EH (cell line): ENCODE measurements around the gene KRT33B.

ENCODE experiments used
- DNase-seq: peaks from one replicate; pipeline ENCODE4 v3.0.0-alpha.2; 2015; ENCODE audit warnings: low read depth

Gene KRT33B

DNA sequence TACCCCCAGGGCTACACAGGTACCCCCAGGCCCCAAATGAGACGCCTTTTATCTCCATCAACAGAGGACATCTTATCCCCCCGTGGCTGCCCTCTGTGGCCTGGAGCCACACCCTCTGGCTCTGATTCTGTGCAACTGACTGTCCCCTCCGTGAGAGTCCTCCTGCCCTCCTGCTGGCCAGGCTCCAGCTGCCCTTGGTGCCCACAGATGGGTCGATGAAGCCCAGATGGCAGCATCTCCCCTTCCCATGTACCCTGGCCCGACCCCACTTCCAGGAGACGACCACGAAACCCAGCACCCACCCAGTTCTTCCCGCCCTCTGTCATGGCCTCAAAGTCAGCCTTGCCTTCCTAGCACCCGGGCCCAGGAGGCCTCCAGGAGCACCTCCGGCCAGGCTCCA, 44.5 kb downstream of the KRT33B start:
- no peak for DNase-seq

DNA sequence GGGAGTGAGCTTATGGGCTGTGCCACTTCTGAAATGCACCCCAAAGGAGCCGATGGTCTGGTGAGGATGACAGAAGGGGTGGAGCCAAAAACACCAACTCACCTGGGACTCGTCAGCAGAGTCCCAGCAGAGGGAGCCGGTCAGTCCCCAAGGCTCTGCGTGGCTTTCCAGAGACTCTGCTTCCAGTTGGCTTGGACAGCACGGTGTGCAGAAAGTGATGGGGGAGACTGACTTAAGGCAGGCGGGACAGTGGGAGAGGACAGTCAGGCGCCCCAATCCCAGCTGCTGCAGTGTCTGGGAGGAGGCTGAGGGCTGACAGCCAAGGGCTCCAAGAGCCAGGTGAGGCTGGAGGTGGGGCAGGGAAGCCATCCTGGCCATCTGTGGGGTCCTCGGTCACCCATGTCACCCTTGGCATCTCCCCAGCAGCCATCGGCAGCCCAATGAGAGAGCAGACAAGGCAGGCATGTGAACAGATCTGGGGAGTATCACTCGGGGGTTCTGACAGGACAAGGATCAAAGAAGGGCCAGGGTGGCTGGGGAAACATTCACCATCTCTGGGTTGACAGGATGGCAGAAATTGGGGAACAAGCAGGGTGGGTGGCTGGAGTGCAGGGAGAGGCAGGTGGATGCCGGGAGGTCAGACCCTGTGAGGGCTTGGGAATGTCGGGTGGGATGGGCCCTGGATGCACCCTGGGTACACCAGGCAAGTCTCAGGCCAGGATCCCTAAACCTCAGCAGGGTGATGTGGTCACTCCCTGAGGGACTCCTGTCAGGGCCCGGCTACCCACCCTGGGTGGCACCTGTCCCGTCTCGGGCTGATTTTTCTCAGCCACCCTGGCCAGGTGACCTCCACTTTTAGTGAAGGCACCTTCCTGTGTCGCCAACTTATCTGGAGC, 45.2 kb downstream of the KRT33B start:
- DNase-seq, result peak; percentile 18

DNA sequence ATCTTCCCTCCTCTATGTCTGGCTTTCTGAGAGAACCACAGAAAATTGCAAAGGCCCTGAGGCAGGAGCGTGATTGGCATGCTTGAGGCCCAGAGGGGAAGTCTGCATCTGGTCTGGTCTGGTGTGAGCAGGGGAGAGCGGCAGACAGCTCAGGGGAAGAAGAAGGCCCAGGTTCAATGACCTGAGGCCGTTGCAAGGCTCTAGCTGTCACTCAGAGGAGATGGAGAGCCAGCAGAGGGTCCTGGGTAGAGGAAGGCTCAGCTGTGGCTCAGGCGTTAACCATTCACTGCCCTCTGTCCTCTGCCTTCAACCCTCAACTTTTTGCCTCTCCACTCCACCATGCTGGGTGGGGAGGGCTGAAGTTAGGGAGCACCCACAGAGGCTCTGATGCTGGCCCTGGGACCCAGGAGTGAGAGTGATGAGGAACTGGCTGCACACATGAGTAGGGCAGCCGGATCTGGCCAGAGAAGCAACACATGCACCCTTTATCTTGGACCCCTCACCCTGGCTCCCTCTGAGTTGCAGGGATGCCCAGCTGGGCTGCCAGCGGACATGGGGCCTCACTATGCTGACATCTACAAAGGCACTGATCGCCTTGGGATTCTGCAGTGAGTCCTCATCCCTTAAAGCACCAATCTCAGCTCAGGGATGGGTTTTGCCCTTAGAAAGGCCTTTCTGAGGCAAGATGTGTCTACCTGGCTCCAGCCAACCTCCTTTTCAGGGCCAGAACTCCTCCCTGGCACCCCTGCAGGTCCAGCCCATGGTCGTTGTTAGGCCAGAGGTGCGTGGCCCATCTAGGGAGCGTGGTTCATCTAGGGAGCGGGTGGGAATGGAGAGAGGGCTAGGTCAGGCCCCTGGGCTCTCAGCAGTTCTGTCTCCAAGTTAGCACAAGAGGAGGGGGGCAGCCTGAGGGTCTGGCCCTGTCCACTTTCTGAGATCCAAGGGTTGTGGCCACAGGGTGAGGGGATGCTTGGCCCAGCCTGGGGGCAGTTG, 46.4 kb downstream of the KRT33B start:
- peak; percentile 15 for DNase-seq

DNA sequence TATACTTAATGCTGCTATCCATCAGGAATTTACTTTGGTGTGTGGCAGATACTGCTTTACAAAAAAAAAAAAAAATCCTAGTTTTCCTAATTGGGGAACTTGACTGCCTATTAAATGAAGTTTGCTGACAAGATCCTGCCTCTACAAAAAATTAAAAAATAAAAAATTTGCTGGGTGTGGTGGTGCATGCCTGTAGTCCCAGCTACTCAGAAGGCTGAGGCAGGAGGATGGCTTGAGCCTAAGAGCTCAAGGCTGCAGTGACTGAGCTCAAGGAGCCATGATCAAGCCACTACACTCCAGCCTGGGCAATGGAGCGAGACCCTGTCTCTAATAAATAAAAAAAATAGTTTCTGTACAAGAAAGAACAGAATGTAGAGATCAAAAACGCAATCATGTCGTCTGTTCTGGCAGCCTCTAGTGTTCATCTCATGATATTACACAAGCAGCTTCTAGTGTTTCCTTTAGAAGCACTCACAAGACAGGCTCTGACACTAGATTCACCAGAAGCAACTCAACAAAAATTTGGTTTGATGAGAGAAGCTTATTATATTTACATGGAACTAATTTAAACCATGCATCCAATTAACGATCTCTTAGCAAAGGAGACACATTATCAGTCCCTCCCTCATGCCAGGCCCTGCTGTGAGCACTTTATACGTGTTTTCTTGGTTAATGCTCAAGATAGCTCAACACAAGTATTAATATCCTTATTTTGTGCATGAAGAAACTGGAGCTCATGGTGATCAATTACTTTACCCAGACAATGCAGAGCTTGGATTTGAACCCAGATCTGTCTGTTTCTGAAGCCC, 47.3 kb downstream of the KRT33B start:
- DNase-seq, result peak; percentile 76

DNA sequence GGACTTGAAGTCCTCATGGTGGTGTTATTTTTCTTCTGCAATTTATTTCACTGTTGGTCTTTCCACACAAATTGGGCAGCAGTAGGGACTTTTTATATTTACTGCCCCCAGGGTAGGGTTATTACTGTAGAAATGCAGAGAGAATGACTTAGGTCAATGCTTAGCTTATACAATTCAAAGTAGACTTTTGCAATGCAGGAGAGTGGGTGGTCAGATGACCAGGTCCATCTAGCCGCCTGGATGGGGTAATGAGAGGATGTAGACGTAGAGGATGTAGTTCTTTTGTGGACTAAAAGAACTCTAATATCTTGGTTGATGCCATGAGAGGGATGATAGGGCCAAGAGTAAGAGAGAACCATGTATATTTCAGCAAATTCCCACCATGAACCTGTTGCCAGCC, 51.4 kb downstream of the KRT33B start:
- no peak for DNase-seq

DNA sequence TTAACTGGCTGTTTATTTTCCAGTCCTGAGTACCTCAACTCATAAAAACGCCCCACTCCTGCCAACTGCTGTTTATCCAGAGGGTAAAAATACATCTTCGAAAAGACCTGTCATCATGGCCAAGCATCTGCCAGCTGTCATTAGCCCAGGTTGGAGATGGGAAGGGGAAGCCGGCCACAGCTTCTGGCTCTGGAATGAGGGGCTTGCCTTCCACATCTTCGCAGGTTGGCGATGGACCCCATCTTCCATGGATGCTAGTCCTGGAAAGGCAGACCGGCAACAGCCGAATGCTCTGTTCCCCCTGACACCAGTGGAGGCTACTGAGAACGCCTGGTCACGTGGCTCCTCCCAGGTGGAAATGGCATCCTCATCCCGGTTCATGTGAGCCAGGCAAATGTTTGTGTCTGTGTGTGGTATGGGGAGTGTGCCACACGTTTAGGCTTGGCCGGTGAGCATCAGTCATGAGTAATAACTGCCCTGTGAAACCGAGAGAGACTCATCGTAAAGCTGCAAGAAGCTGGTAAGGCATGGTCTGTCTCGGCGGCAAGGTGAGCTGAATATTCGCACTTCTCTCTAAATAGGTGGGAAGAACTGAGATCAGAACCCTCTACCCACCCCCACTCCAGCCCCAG, 53.7 kb downstream of the KRT33B start:
- DNase-seq, result no peak

DNA sequence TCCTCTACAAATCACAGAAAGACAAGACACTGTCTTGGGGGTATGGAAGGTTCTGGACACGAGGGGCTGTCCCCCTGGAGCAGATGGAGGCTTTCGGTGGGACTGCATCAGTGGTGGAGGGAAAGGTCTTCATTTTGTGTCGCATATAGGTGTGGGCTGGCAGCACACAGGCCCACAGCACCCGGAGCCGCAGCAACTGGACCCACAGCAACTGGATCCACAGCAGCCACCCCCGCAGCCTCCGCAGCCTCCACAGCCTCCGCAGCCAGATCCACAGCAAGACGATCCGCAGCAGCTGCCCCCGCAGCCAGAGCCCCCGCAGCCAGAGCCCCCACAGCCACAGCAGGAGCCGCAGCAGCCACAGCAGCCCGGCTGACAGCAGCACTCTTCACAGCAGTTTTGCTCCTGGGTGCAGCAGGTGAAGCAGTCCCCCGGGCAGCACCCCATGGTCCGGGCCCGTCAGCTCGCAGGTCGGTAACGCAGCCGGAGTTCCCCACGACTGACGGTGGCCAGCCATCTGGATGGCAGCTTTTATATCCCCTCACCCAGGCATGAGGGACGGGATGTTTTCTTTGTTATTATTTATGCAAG, 54.3 kb downstream of the KRT33B start, which contains the start of gene KRTAP17-1:
TSS of gene KRTAP17-1 (minus strand) at position 507 of the 591 bp plus-strand sequence. CDS start at position 447, 60 bp downstream.
- no peak for DNase-seq
